Mesenchymal stem cell (in vitro differentiated cells and primary cell): ENCODE measurements around the gene EXD3.

Experiments
- DNase-seq: peaks from one replicate; pipeline ENCODE4 v3.0.0-alpha.2; 2013
- H2AFZ ChIP-seq: one replicate; pipeline ENCODE4 v1.6.1; 2013; ENCODE audit warnings: low read depth, mild to moderate bottlenecking, control low read depth, inconsistent platforms, low read length, moderate library complexity
- H2AK5ac ChIP-seq: 2 replicates; pipeline ENCODE4 v1.6.1; 2013; ENCODE audit warnings: low read length, moderate library complexity, mild to moderate bottlenecking, inconsistent platforms; ENCODE audit not compliant: severe bottlenecking
- H2BK120ac ChIP-seq: one replicate; pipeline ENCODE4 v1.6.1; 2013; ENCODE audit warnings: low read depth, mild to moderate bottlenecking, inconsistent platforms, low read length, moderate library complexity
- H2BK12ac ChIP-seq, 2 experiments: one replicate each; pipeline ENCODE4 v1.6.1; 2013; ENCODE audit warnings: inconsistent platforms in 2 of 2, low read length in 2 of 2, mild to moderate bottlenecking in 2 of 2, moderate library complexity in 2 of 2, control low read depth in 1 of 2
- H2BK15ac ChIP-seq: one replicate; pipeline ENCODE4 v1.6.1; 2013; ENCODE audit warnings: mild to moderate bottlenecking, low read depth, inconsistent platforms; ENCODE audit not compliant: poor library complexity, severe bottlenecking
- H2BK5ac ChIP-seq: 2 replicates; pipeline ENCODE4 v1.6.1; 2013; ENCODE audit warnings: low read depth, mild to moderate bottlenecking, low read length, control low read depth, inconsistent platforms; ENCODE audit not compliant: poor library complexity, severe bottlenecking
- H3K14ac ChIP-seq, 2 experiments: one replicate each; pipeline ENCODE4 v1.6.1; 2013; ENCODE audit warnings: inconsistent platforms in 2 of 2, low read length in 2 of 2, control low read depth in 1 of 2, mild to moderate bottlenecking in 1 of 2, moderate library complexity in 1 of 2
- H3K18ac ChIP-seq, 2 experiments: one replicate each; pipeline ENCODE4 v1.6.1; 2013; ENCODE audit warnings: inconsistent platforms in 2 of 2, low read length in 2 of 2, control low read depth in 1 of 2, low read depth in 1 of 2, mild to moderate bottlenecking in 1 of 2
- H3K23ac ChIP-seq, 2 experiments: one replicate each; pipeline ENCODE4 v1.6.1; 2013; ENCODE audit warnings: inconsistent platforms in 2 of 2, low read length in 2 of 2, mild to moderate bottlenecking in 2 of 2, moderate library complexity in 2 of 2, control low read depth in 1 of 2
- H3K27ac ChIP-seq: 2 replicates; pipeline ENCODE4 v1.5.1; 2013; ENCODE audit warnings: mild to moderate bottlenecking, moderate library complexity, low read length, control low read depth, inconsistent platforms; ENCODE audit not compliant: poor library complexity, severe bottlenecking
- H3K27me3 ChIP-seq, 2 experiments: 2 replicates each; pipeline versions ENCODE4 v1.6.1 to v1.7.0; 2013; ENCODE audit warnings: low read length in 2 of 2, mild to moderate bottlenecking in 2 of 2, moderate library complexity in 2 of 2, control low read depth in 1 of 2, inconsistent platforms in 1 of 2; ENCODE audit not compliant: control insufficient read depth in 1 of 2, insufficient read depth in 1 of 2
- H3K36me3 ChIP-seq, 2 experiments: 2 replicates each; pipeline versions ENCODE4 v1.6.1 to v1.7.0; 2013; ENCODE audit warnings: low read length in 2 of 2, control low read depth in 1 of 2, inconsistent platforms in 1 of 2, low read depth in 1 of 2, mild to moderate bottlenecking in 1 of 2; ENCODE audit not compliant: insufficient read depth in 2 of 2, control insufficient read depth in 1 of 2
- H3K4ac ChIP-seq, 2 experiments: one replicate each; pipeline ENCODE4 v1.6.1; 2013; ENCODE audit warnings: inconsistent platforms in 2 of 2, low read length in 2 of 2, mild to moderate bottlenecking in 2 of 2, moderate library complexity in 2 of 2, control low read depth in 1 of 2, low read depth in 1 of 2
- H3K4me1 ChIP-seq: 2 replicates; pipeline ENCODE4 v1.6.1; 2013; ENCODE audit warnings: low read depth, low read length, control low read depth; ENCODE audit not compliant: control insufficient read depth, insufficient read depth
- H3K4me2 ChIP-seq: 2 replicates; pipeline ENCODE4 v1.6.1; 2013; ENCODE audit warnings: low read length, mild to moderate bottlenecking, inconsistent platforms; ENCODE audit not compliant: poor library complexity, severe bottlenecking
- H3K4me3 ChIP-seq, 2 experiments: 2 replicates each; pipeline versions ENCODE4 v1.5.1 to v1.7.0; 2013; ENCODE audit warnings: low read length in 2 of 2, mild to moderate bottlenecking in 2 of 2, control low read depth in 1 of 2, low read depth in 1 of 2; ENCODE audit not compliant: insufficient read depth in 1 of 2
- H3K79me1 ChIP-seq: replicated peaks from 2 replicates; pipeline ENCODE4 v1.6.1; 2013; ENCODE audit warnings: mild to moderate bottlenecking, control low read depth, low read length, inconsistent platforms; ENCODE audit not compliant: poor library complexity, severe bottlenecking
- H3K9ac ChIP-seq: 2 replicates; pipeline ENCODE4 v1.7.0; 2013; ENCODE audit warnings: mild to moderate bottlenecking, low read length, moderate library complexity
- H3K9me3 ChIP-seq: 2 replicates; pipeline ENCODE4 v1.7.0; 2013; ENCODE audit warnings: mild to moderate bottlenecking, low read length; ENCODE audit not compliant: control insufficient read depth
- H4K8ac ChIP-seq: one replicate; pipeline ENCODE4 v1.6.1; 2013; ENCODE audit warnings: inconsistent platforms, mild to moderate bottlenecking, low read length, moderate library complexity
- H4K91ac ChIP-seq: one replicate; pipeline ENCODE4 v1.6.1; 2013; ENCODE audit warnings: mild to moderate bottlenecking, low read length, inconsistent platforms
- WGBS: methylation state at CpG from one replicate; pipeline ENCODE4 v1.1.7; 2013; ENCODE audit warnings: mixed read lengths; 5-methylcytosine and 5-hydroxymethylcytosine counted together

EXD3 gene

GRCh38 chr9:137459601-137460362 is 36.8 kb upstream of the EXD3 start:
- Histone ChIP-seq H4K91ac (peak overlapping the region; percentile 88), H2BK15ac (peak overlapping the region; percentile 92), H2BK120ac (peak overlapping the region; percentile 29), H4K8ac (peak overlapping the region; percentile 83), H3K4me2 (peak overlapping the region; percentile 88), H3K23ac (no peak overlapping the region), H2BK5ac (no peak overlapping the region), H2AK5ac (no peak overlapping the region), H3K27ac (no peak overlapping the region), H3K27me3 (peaks cover 0 to 2% of the 10 kb centered on the region in 2 experiments), H2AFZ (peak overlapping the region; percentile 83), H3K9ac (peak overlapping the region; percentile 82), H3K14ac (peak overlapping the region in 1 of 2 experiments; percentile 71), H3K4me1 (peaks cover 51% of the 10 kb centered on the region), H3K9me3 (no peaks in the 10 kb centered on the region), H3K18ac (peak overlapping the region; percentile 60 to 95), H3K36me3 (peaks cover 19 to 37% of the 10 kb centered on the region in 2 experiments), H3K4ac (peak overlapping the region; percentile 15 to 89), H3K4me3 (peak overlapping the region; percentile 26 to 73), H3K79me1 (peaks cover 8% of the 10 kb centered on the region), H2BK12ac (peak overlapping the region in 1 of 2 experiments; percentile 68)
- 52% methylated on average over 15 of the region's 15 CpGs for WGBS
- DNase-seq = no peak

- Histone ChIP-seq H3K4ac (peak within 1 kb of the TSS; percentile 15 to 89), H4K8ac (peak within 1 kb of the TSS; percentile 83), H2BK120ac (peak within 1 kb of the TSS; percentile 29), H3K18ac (peak within 1 kb of the TSS; percentile 60 to 95), H3K27ac (no peak within 1 kb of the TSS), H3K4me3 (peak within 1 kb of the TSS; percentile 73 to 84), H3K4me2 (peak within 1 kb of the TSS; percentile 92), H3K23ac (peak within 1 kb of the TSS in 1 of 2 experiments; percentile 97), H3K4me1 (peaks cover 57% of the 10 kb centered on the region), H3K27me3 (peaks cover 0 to under 1% of the 10 kb centered on the region in 2 experiments), H3K79me1 (peaks cover 11% of the 10 kb centered on the region), H3K14ac (peak within 1 kb of the TSS in 1 of 2 experiments; percentile 94), H3K36me3 (peaks cover 19 to 43% of the 10 kb centered on the region in 2 experiments), H2BK5ac (no peak within 1 kb of the TSS), H4K91ac (peak within 1 kb of the TSS; percentile 88), H3K9me3 (no peaks in the 10 kb centered on the region), H2AK5ac (peak within 1 kb of the TSS; percentile 23), H3K9ac (peak within 1 kb of the TSS; percentile 84), H2BK15ac (peak within 1 kb of the TSS; percentile 92), H2AFZ (peak within 1 kb of the TSS; percentile 83), H2BK12ac (peak within 1 kb of the TSS in 1 of 2 experiments; percentile 74)
- peak; percentile 88 for DNase-seq
- 0% methylated on average over 30 of the region's 62 CpGs for WGBS
Measured at GRCh38 chr9:137459152-137459600, 36.2 kb upstream of the EXD3 start, which contains the start of gene NSMF. TSS of gene NSMF (minus strand) at chr9:137459334. CDS start at chr9:137459102, 232 bp downstream.

- Histone ChIP-seq H2AK5ac (peak overlapping the region; percentile 23), H2BK120ac (peak overlapping the region; percentile 23)
- 29% methylated on average over 49 of the region's 88 CpGs for WGBS
Measured at GRCh38 chr9:137458194-137459151, 35.5 kb upstream of the EXD3 start.

More at GRCh38 chr9:137458194-137459151, 35.5 kb upstream of the EXD3 start:
- peaks cover 19 to 46% of the 10 kb centered on the region in 2 experiments for H3K36me3 ChIP-seq
- H3K27me3 ChIP-seq = no peaks in the 10 kb centered on the region
- peak overlapping the region; percentile 18 for H2AFZ ChIP-seq
- H3K18ac ChIP-seq = peak overlapping the region; percentile 44 to 94
- H3K4ac ChIP-seq = peak overlapping the region; percentile 5 to 79
- peak overlapping the region; percentile 26 for H2BK15ac ChIP-seq
- H3K4me2 ChIP-seq = peak overlapping the region; percentile 92
- no peak overlapping the region for H3K27ac ChIP-seq
- peak overlapping the region; percentile 27 for H4K8ac ChIP-seq
- H3K9me3 ChIP-seq = no peaks in the 10 kb centered on the region
- peaks cover 11% of the 10 kb centered on the region for H3K79me1 ChIP-seq
- H3K23ac ChIP-seq = peak overlapping the region in 1 of 2 experiments; percentile 97
- peak overlapping the region in 1 of 2 experiments; percentile 74 for H2BK12ac ChIP-seq
- H3K14ac ChIP-seq = peak overlapping the region in 1 of 2 experiments; percentile 94
- peaks cover 62% of the 10 kb centered on the region for H3K4me1 ChIP-seq
- peak overlapping the region; percentile 84 for H3K9ac ChIP-seq
- peak overlapping the region; percentile 60 for H4K91ac ChIP-seq
- H3K4me3 ChIP-seq = peak overlapping the region; percentile 73 to 84
- no peak overlapping the region for H2BK5ac ChIP-seq
- DNase-seq = peak; percentile 24
